ENCODE results near the gene WDR64.
"Not testable (repeated sequence)": the region's sequence is repeated elsewhere in the genome, so short reads cannot be mapped to it uniquely, and the experiment has no call there.

The WDR64 gene

DNA sequence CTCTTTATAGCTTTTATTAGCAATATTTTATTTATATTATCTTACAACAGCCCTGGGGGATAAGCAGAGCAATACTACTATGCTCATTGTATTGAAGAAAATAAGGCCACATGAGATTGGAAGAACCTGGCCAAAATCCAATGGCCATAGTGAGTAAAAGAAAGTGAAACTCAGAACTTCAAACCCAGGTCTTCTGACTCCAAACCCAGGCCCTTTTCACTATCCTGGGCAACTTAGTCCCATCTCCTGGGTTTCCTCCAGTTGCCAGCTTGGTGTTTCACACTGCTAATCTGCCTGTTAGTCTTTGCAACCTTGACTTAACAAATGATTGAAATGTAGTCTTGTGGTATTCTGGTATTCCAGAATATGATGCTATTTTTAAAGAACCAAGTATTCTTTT is 173.5 kb downstream of the WDR64 start:
- Histone ChIP-seq H3K9ac (ENCODE audit: low read length) (no peak overlapping the region), H3K27me3 (ENCODE audit: control insufficient read depth, insufficient read depth, low read length) (no peaks in the 10 kb centered on the region), H3K4me3 (ENCODE audit: low read length) (no peak overlapping the region), H3K4me1 (ENCODE audit: control insufficient read depth, insufficient read depth, low read length) (no peaks in the 10 kb centered on the region), H3K9me3 (ENCODE audit: control insufficient read depth, low read length) (no peaks in the 10 kb centered on the region), H3K36me3 (ENCODE audit: control insufficient read depth, insufficient read depth, low read length) (no peaks in the 10 kb centered on the region)

DNA sequence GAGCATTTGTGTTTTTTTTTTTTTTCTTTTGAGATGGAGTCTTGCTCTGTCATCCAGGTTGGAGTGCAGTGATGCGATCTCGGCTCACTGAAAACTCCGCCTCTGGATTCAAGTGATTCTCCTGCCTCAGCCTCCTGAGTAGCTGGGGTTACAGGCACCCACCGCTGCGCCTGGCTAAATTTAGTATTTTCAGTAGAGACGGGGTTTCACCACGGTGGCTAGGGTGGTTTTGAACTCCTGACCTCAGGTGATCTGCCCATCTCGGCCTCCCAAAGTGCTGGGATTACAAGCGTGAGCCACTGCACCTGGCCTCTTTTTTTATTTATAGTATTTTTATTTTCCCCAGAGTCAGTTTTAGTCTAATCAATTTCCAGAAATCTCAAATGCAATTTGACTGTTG is 174.5 kb downstream of the WDR64 start:
- H3K9me3 ChIP-seq (ENCODE audit: control insufficient read depth, low read length); H3K9ac ChIP-seq (ENCODE audit: low read length); H3K36me3 ChIP-seq (ENCODE audit: control insufficient read depth, insufficient read depth, low read length); H3K4me1 ChIP-seq (ENCODE audit: control insufficient read depth, insufficient read depth, low read length); H3K4me3 ChIP-seq (ENCODE audit: low read length); H3K27me3 ChIP-seq (ENCODE audit: control insufficient read depth, insufficient read depth, low read length): not testable (repeated sequence)

- no peaks in the 10 kb centered on the region for H3K36me3 ChIP-seq (ENCODE audit: control insufficient read depth, insufficient read depth, low read length)
- H3K9me3 ChIP-seq (ENCODE audit: control insufficient read depth, low read length): no peaks in the 10 kb centered on the region
- H3K9ac ChIP-seq (ENCODE audit: low read length): no peak overlapping the region
- no peaks in the 10 kb centered on the region for H3K27me3 ChIP-seq (ENCODE audit: control insufficient read depth, insufficient read depth, low read length)
- H3K4me1 ChIP-seq (ENCODE audit: control insufficient read depth, insufficient read depth, low read length): no peaks in the 10 kb centered on the region
- H3K4me3 ChIP-seq (ENCODE audit: low read length): no peak overlapping the region
Observed at GRCh38 chr1:241827264-241827663, 175.2 kb downstream of the WDR64 start.

GRCh38 chr1:241828463-241829021 is 176.5 kb downstream of the WDR64 start:
- Histone ChIP-seq H3K9me3 (ENCODE audit: control insufficient read depth, low read length) (no peaks in the 10 kb centered on the region), H3K4me1 (ENCODE audit: control insufficient read depth, insufficient read depth, low read length) (no peaks in the 10 kb centered on the region), H3K27me3 (ENCODE audit: control insufficient read depth, insufficient read depth, low read length) (no peaks in the 10 kb centered on the region)

DNA sequence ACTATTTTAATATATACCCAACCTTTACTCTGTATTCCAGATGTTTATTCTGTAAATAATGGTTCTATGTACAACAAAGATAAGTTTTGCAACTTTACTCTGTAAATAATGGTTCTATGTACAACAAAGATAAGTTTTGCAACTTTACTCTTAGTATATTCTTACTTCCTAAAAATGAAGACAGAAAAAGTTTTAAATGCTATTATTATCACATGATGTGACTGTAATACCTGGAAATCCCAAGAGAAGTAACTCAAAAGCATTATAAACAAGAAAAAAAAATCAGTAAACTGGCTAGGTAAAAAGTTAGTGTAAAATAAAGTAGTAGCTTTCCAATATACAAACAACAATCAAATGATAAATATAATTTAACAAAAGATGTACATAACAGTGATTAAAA is 177.4 kb downstream of the WDR64 start:
- Histone ChIP-seq H3K4me3 (ENCODE audit: low read length) (no peak overlapping the region), H3K9me3 (ENCODE audit: control insufficient read depth, low read length) (no peaks in the 10 kb centered on the region), H3K4me1 (ENCODE audit: control insufficient read depth, insufficient read depth, low read length) (no peaks in the 10 kb centered on the region), H3K27me3 (ENCODE audit: control insufficient read depth, insufficient read depth, low read length) (no peaks in the 10 kb centered on the region), H3K36me3 (ENCODE audit: control insufficient read depth, insufficient read depth, low read length) (no peaks in the 10 kb centered on the region), H3K9ac (ENCODE audit: low read length) (no peak overlapping the region)

More at GRCh38 chr1:241828463-241829021, 176.5 kb downstream of the WDR64 start:
- no peaks in the 10 kb centered on the region for H3K36me3 ChIP-seq (ENCODE audit: control insufficient read depth, insufficient read depth, low read length)
- no peak overlapping the region for H3K4me3 ChIP-seq (ENCODE audit: low read length)
- no peak overlapping the region for H3K9ac ChIP-seq (ENCODE audit: low read length)

- H3K9me3 ChIP-seq (ENCODE audit: control insufficient read depth, low read length): no peaks in the 10 kb centered on the region
- H3K4me1 ChIP-seq (ENCODE audit: control insufficient read depth, insufficient read depth, low read length): no peaks in the 10 kb centered on the region
- H3K36me3 ChIP-seq (ENCODE audit: control insufficient read depth, insufficient read depth, low read length): no peaks in the 10 kb centered on the region
- H3K27me3 ChIP-seq (ENCODE audit: control insufficient read depth, insufficient read depth, low read length): no peaks in the 10 kb centered on the region
- no peak overlapping the region for H3K9ac ChIP-seq (ENCODE audit: low read length)
- H3K4me3 ChIP-seq (ENCODE audit: low read length): no peak overlapping the region
Observed at GRCh38 chr1:241834733-241835377, 182.8 kb downstream of the WDR64 start.

GRCh38 chr1:241836941-241837340 is 184.9 kb downstream of the WDR64 start:
- Histone ChIP-seq H3K36me3 (ENCODE audit: control insufficient read depth, insufficient read depth, low read length) (no peaks in the 10 kb centered on the region), H3K4me3 (ENCODE audit: low read length) (no peak overlapping the region), H3K4me1 (ENCODE audit: control insufficient read depth, insufficient read depth, low read length) (no peaks in the 10 kb centered on the region), H3K9ac (ENCODE audit: low read length) (no peak overlapping the region), H3K27me3 (ENCODE audit: control insufficient read depth, insufficient read depth, low read length) (no peaks in the 10 kb centered on the region), H3K9me3 (ENCODE audit: control insufficient read depth, low read length) (no peaks in the 10 kb centered on the region)

DNA sequence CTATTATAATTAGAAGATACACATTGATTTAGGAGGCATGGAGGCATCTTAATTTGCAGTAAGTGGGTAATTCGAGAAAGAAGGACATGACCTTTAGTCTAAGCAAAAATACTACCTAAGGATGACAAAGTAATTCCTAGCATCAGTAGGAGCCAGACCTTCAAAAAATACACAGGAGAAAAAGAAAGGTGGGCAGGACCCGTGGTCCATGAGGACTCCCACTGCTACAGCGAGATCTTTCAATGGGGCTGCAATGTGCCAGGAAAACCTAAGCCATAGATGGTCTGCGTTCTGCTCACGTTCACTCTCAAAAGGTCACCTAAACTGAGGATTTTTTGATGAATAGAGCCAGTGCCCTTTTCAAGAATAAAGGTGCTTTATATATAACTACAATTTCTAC is 185.3 kb downstream of the WDR64 start:
- Histone ChIP-seq H3K4me1 (ENCODE audit: control insufficient read depth, insufficient read depth, low read length) (no peaks in the 10 kb centered on the region), H3K4me3 (ENCODE audit: low read length) (no peak overlapping the region), H3K36me3 (ENCODE audit: control insufficient read depth, insufficient read depth, low read length) (no peaks in the 10 kb centered on the region), H3K27me3 (ENCODE audit: control insufficient read depth, insufficient read depth, low read length) (no peaks in the 10 kb centered on the region), H3K9me3 (ENCODE audit: control insufficient read depth, low read length) (no peaks in the 10 kb centered on the region), H3K9ac (ENCODE audit: low read length) (no peak overlapping the region)

DNA sequence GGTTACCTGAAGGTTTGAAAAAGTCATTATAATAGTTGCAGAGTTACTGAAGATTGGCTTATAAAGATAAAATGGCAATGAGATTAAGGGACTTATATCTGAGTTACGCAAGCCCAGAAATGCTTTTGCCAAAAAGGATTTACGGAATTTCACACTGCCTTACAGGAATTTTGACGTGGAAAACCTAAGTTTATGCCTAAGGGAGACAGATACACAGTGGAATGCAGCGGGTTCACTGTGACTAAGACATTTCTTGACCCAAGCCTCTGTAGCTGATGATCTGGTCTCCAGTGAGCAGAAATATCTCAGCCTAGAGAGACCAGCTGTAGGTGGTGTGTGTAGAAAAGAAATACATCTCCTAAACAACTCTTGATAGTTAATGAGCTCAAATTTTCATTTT is 185.8 kb downstream of the WDR64 start:
- no peaks in the 10 kb centered on the region for H3K36me3 ChIP-seq (ENCODE audit: control insufficient read depth, insufficient read depth, low read length)
- H3K27me3 ChIP-seq (ENCODE audit: control insufficient read depth, insufficient read depth, low read length): no peaks in the 10 kb centered on the region
- H3K4me1 ChIP-seq (ENCODE audit: control insufficient read depth, insufficient read depth, low read length): no peaks in the 10 kb centered on the region
- no peak overlapping the region for H3K9ac ChIP-seq (ENCODE audit: low read length)
- no peak overlapping the region for H3K4me3 ChIP-seq (ENCODE audit: low read length)
- H3K9me3 ChIP-seq (ENCODE audit: control insufficient read depth, low read length): no peaks in the 10 kb centered on the region

- no peaks in the 10 kb centered on the region for H3K27me3 ChIP-seq (ENCODE audit: control insufficient read depth, insufficient read depth, low read length)
- H3K9ac ChIP-seq (ENCODE audit: low read length): no peak overlapping the region
- H3K4me3 ChIP-seq (ENCODE audit: low read length): no peak overlapping the region
- H3K9me3 ChIP-seq (ENCODE audit: control insufficient read depth, low read length): no peaks in the 10 kb centered on the region
- no peaks in the 10 kb centered on the region for H3K36me3 ChIP-seq (ENCODE audit: control insufficient read depth, insufficient read depth, low read length)
- H3K4me1 ChIP-seq (ENCODE audit: control insufficient read depth, insufficient read depth, low read length): no peaks in the 10 kb centered on the region
Observed at GRCh38 chr1:241838897-241839296, 186.8 kb downstream of the WDR64 start.

DNA sequence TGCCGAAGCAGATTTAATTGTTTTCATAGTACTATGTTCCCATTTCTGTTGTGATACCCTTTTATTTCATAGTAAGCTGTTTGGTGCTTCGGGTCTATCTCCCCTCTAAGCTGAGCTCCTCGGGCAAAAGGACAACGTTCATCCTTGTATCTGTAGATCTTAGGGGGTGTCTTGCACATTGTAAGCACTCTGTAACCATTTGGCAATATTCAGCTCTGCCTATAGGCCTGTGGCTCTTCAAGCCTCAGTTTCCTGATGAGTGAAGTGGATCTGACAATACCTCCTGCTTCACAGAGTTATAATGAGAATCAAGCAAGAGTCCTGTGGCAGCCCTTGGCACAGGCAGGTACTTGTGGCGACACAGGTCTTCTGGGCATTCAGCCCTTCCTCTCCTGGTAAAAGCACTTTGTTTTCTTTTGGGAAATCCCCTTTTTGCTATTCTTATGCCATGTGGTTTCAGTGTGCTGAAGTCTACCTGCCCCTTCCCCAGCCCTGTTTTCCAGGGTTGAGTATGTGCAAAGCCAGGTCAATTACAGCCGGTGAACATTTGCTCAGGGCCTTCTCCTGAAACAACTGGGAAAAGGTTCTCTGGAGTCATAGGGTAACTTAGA is 187.4 kb downstream of the WDR64 start:
- no peaks in the 10 kb centered on the region for H3K9me3 ChIP-seq (ENCODE audit: control insufficient read depth, low read length)
- no peak overlapping the region for H3K9ac ChIP-seq (ENCODE audit: low read length)
- H3K4me3 ChIP-seq (ENCODE audit: low read length): no peak overlapping the region
- no peaks in the 10 kb centered on the region for H3K4me1 ChIP-seq (ENCODE audit: control insufficient read depth, insufficient read depth, low read length)
- no peaks in the 10 kb centered on the region for H3K27me3 ChIP-seq (ENCODE audit: control insufficient read depth, insufficient read depth, low read length)
- no peaks in the 10 kb centered on the region for H3K36me3 ChIP-seq (ENCODE audit: control insufficient read depth, insufficient read depth, low read length)

- no peaks in the 10 kb centered on the region for H3K9me3 ChIP-seq (ENCODE audit: control insufficient read depth, low read length)
- no peak overlapping the region for H3K4me3 ChIP-seq (ENCODE audit: low read length)
- H3K27me3 ChIP-seq (ENCODE audit: control insufficient read depth, insufficient read depth, low read length): no peaks in the 10 kb centered on the region
- no peaks in the 10 kb centered on the region for H3K4me1 ChIP-seq (ENCODE audit: control insufficient read depth, insufficient read depth, low read length)
- H3K9ac ChIP-seq (ENCODE audit: low read length): no peak overlapping the region
- H3K36me3 ChIP-seq (ENCODE audit: control insufficient read depth, insufficient read depth, low read length): no peaks in the 10 kb centered on the region
Observed at GRCh38 chr1:241840164-241840563, 188.1 kb downstream of the WDR64 start.
